HG02759 (cell line): ENCODE measurements around the gene PER3.

ENCODE experiments used
- ATAC-seq: cut with Tn5 transposase; IDR thresholded peaks from one replicate; pipeline ENCODE4 v1.9.1; 2021; ENCODE audit warnings: mild to moderate bottlenecking, moderate library complexity; ENCODE audit not compliant: unreplicated experiment

PER3 gene

GRCh38 chr1:7831458-7831857 is 47.4 kb downstream of the PER3 start:
- no peak for ATAC-seq

GRCh38 chr1:7833035-7833434 is 48.9 kb downstream of the PER3 start:
- no peak for ATAC-seq

- ATAC-seq = no peak
Measured at GRCh38 chr1:7838714-7839113, 54.6 kb downstream of the PER3 start.

- ATAC-seq = no peak
Measured at GRCh38 chr1:7839526-7839925, 55.4 kb downstream of the PER3 start.

- no peak for ATAC-seq
Measured at GRCh38 chr1:7842517-7842916, 58.4 kb downstream of the PER3 start.

- ATAC-seq = no peak
Measured at GRCh38 chr1:7845761-7846160, 61.7 kb downstream of the PER3 start.

- ATAC-seq = no peak
Measured at GRCh38 chr1:7846656-7847055, 62.6 kb downstream of the PER3 start.

- ATAC-seq = no peak
Measured at GRCh38 chr1:7847599-7847998, 63.5 kb downstream of the PER3 start.

- no peak for ATAC-seq
Measured at GRCh38 chr1:7850786-7851185, 66.7 kb downstream of the PER3 start.

GRCh38 chr1:7852804-7853683 is 69.0 kb downstream of the PER3 start, which contains the start of gene UTS2:
Gene UTS2, minus strand, starts transcription at chr1:7853065. Its CDS starts 62 bp downstream, at chr1:7853003.
- ATAC-seq = no peak

GRCh38 chr1:7853684-7854026 is 69.6 kb downstream of the PER3 start:
- no peak for ATAC-seq

GRCh38 chr1:7856345-7856744 is 72.3 kb downstream of the PER3 start:
- no peak for ATAC-seq

- no peak for ATAC-seq
Measured at GRCh38 chr1:7857000-7857399, 72.9 kb downstream of the PER3 start.

GRCh38 chr1:7857985-7858384 is 73.9 kb downstream of the PER3 start:
- no peak for ATAC-seq

- ATAC-seq = no peak
Measured at GRCh38 chr1:7859406-7859805, 75.3 kb downstream of the PER3 start.

GRCh38 chr1:7860130-7860529 is 76.0 kb downstream of the PER3 start:
- ATAC-seq = no peak

- no peak for ATAC-seq
Measured at GRCh38 chr1:7861452-7861851, 77.4 kb downstream of the PER3 start.

- ATAC-seq = no peak
Measured at GRCh38 chr1:7862211-7863060, 78.3 kb downstream of the PER3 start.

GRCh38 chr1:7863756-7864328 is 79.8 kb downstream of the PER3 start:
- ATAC-seq = no peak

- ATAC-seq = no peak
Measured at GRCh38 chr1:7865978-7866377, 81.9 kb downstream of the PER3 start.

- no peak for ATAC-seq
Measured at GRCh38 chr1:7868070-7868780, 84.1 kb downstream of the PER3 start.
